ENCODE data around the gene ITGA11. TPM values are rescaled to one million over a fixed set of nuclear protein-coding genes. Genes with fewer than 3 reads are reported as not detected.

ITGA11 gene
- total RNA-seq, 1 experiment from 2014 or later, result not detected

DNA sequence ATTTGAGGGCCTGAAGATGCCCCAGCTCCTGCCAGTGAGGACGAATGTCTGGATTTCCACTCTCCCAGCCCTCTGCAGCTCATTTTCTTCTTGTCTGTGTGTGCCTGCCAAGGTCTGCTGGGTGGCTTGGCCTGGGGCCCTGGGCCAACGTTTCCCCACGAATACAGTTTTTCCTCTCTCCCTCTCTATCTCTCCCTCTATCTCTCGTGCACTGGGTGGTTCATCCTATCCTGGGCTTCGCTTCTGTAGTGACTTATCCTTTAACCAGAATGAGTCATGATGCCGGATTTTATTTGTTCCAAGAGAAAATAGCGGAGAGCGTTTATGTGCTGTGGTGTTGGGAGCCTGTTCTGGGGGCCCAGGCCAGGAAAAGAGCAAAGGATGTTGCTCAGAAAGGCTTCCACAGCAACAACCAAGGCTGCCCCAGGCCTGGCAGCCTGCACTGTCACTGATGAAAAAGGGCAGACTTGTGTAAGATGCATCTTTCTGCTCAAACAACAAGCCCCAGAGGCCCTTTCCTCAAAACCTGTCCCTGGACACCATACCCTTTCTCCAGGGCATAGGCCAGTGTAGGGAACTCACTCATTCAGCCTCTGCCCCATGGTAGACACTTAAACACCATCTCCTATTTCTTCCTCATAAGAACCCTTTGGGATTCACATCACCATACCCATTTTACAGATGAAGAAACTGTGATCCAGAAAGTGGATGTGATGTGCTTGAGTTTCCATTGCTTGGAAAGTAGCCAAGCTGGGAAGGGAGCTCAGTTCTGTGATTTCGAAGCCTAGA, 47.3 kb downstream of the ITGA11 start:
- ATAC-seq, result peak; percentile 96
- H3K9ac ChIP-seq (ENCODE audit: low read length), result no peak overlapping the region

GRCh38 chr15:68383161-68384074, 48.5 kb downstream of the ITGA11 start:
- Histone ChIP-seq H3F3A (ENCODE audit: low read length, unreplicated experiment) (peaks cover 5% of the 10 kb centered on the region), H4K20me1 (ENCODE audit: low read length) (no peaks in the 10 kb centered on the region), H3K36me3 (ENCODE audit: low read depth, low read length) (no peaks in the 10 kb centered on the region), H3K9ac (ENCODE audit: low read length) (no peak overlapping the region), H3K4me1 (ENCODE audit: insufficient read depth, low read length) (peaks cover 18% of the 10 kb centered on the region), H3K9me2 (replicated peaks; ENCODE audit: low read length) (no peaks in the 10 kb centered on the region), H3K9me3 (ENCODE audit: low read length) (no peaks in the 10 kb centered on the region), H3K4me3 (ENCODE audit: low read length) (no peak overlapping the region), H3K27ac (ENCODE audit: low read length) (peak overlapping the region; percentile 44; the same call in 1 of the 2 replicates), H3K27me3 (ENCODE audit: low read length) (no peaks in the 10 kb centered on the region), H3K4me2 (ENCODE audit: low read length) (peak overlapping the region; percentile 39), H2AFZ (ENCODE audit: low read length) (no peak overlapping the region), H3K79me2 (ENCODE audit: low read length) (no peaks in the 10 kb centered on the region)
- BruUV-seq (replicated peaks), result no TSS peak
- DNase-seq (peak; percentile 69), ATAC-seq (no peak)
- intact Hi-C loops (cut with micrococcal nuclease), result loop anchor here (1.0 to 5.0 kb wide), 2 partner anchors 77 to 131 kb away; no protein-coding TSS in a partner anchor
- no peak for TF ChIP-seq EZH2phosphoT487 (IDR thresholded peaks at IDR 0.05; ENCODE audit: borderline replicate concordance, low read length)
- TF ChIP-seq, protein P1, sequence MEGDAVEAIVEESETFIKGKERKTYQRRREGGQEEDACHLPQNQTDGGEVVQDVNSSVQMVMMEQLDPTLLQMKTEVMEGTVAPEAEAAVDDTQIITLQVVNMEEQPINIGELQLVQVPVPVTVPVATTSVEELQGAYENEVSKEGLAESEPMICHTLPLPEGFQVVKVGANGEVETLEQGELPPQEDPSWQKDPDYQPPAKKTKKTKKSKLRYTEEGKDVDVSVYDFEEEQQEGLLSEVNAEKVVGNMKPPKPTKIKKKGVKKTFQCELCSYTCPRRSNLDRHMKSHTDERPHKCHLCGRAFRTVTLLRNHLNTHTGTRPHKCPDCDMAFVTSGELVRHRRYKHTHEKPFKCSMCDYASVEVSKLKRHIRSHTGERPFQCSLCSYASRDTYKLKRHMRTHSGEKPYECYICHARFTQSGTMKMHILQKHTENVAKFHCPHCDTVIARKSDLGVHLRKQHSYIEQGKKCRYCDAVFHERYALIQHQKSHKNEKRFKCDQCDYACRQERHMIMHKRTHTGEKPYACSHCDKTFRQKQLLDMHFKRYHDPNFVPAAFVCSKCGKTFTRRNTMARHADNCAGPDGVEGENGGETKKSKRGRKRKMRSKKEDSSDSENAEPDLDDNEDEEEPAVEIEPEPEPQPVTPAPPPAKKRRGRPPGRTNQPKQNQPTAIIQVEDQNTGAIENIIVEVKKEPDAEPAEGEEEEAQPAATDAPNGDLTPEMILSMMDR (conservative IDR thresholded peaks at IDR 0.05; ENCODE audit: low read depth, low read length), result peak; percentile 80
- ChIA-PET CTCF (no interaction called here), POLR2A (ENCODE audit: unreplicated experiment) (no interaction called here)

More for the DNA sequence above, 47.3 kb downstream of the ITGA11 start:
- no peaks in the 10 kb centered on the region for H3K9me3 ChIP-seq (ENCODE audit: low read length)
- BruUV-seq (replicated peaks), result no TSS peak
- H4K20me1 ChIP-seq (ENCODE audit: low read length), result no peaks in the 10 kb centered on the region
- no peaks in the 10 kb centered on the region for H3K9me2 ChIP-seq (replicated peaks; ENCODE audit: low read length)
- TF ChIP-seq EZH2phosphoT487 (IDR thresholded peaks at IDR 0.05; ENCODE audit: borderline replicate concordance, low read length) (no peak), EZH2 (IDR thresholded peaks at IDR 0.05; ENCODE audit: low read length, unreplicated experiment) (no peak)
- TF ChIP-seq, protein P1 (conservative IDR thresholded peaks at IDR 0.05; ENCODE audit: low read depth, low read length), result no peak
- CTCF ChIA-PET, result interaction anchor here (0.6 to 0.7 kb wide), 2 partner anchors 9 to 89 kb away, joined by 3 to 11 read pairs; no protein-coding TSS in a partner anchor
- H3K27me3 ChIP-seq (ENCODE audit: low read length), result no peaks in the 10 kb centered on the region
- peak overlapping the region; percentile 44 for H3K27ac ChIP-seq (ENCODE audit: low read length)
- peaks cover 5% of the 10 kb centered on the region for H3F3A ChIP-seq (ENCODE audit: low read length, unreplicated experiment)
- peaks cover 18% of the 10 kb centered on the region for H3K4me1 ChIP-seq (ENCODE audit: insufficient read depth, low read length)
- H3K4me2 ChIP-seq (ENCODE audit: low read length), result peak overlapping the region; percentile 39
- POLR2A ChIA-PET (ENCODE audit: unreplicated experiment), result no interaction called here
- DNase-seq, result peak; percentile 89
- no peaks in the 10 kb centered on the region for H3K79me2 ChIP-seq (ENCODE audit: low read length)
- H3K4me3 ChIP-seq (ENCODE audit: low read length), result no peak overlapping the region
- H3K36me3 ChIP-seq (ENCODE audit: low read depth, low read length), result no peaks in the 10 kb centered on the region
- intact Hi-C loops (cut with micrococcal nuclease), result loop anchor here (5.0 kb wide), 1 partner anchor 132 kb away; no protein-coding TSS in a partner anchor
- no peak overlapping the region for H2AFZ ChIP-seq (ENCODE audit: low read length)

All from PC-3 (cell line).